Stimulated activated CD8-positive, alpha-beta memory T cell treated with anti-CD3 and anti-CD28 coated beads, Interleukin-2, amount 100 ng/mL, for 48 hours (primary cell): ENCODE measurements around the gene NOS2.

Experiments used
- DNase-seq, 2 donors: peaks; one replicate each; pipeline ENCODE4 v3.0.0-alpha.2; 2020; ENCODE audit warnings: low read depth in 2 of 2

The NOS2 gene

GRCh38 chr17:27721797-27722196, 78.5 kb downstream of the NOS2 start:
- DNase-seq = no peak
